HCT116 (cell line): ENCODE measurements around the gene TFDP3. TPM values are rescaled to one million over a fixed set of nuclear protein-coding genes. Genes with fewer than 3 reads are reported as not detected.

ENCODE experiments used
- ATAC-seq: fragments of 200-7000 bp; cut with Tn5 transposase; 2 replicates; pipeline ENCODE4 v1.9.1; 2020; ENCODE audit warnings: mild to moderate bottlenecking, moderate library complexity
- BruUV-seq: library from RNA; stranded (reverse); fragments of 400-500 nt; replicated peaks from 2 replicates; lab custom pipeline; 2021; lab: Mats Ljungman, UMichigan
- CTCF ChIA-PET: fragments of 300-600 bp; sonication (Branson Sonifier 250); formaldehyde crosslinking; loops from one replicate; lab custom pipeline; 2021; ENCODE audit warnings: antibody characterized with exemption; lab: Charles Lee
- POLR2A ChIA-PET: fragments of 300-600, 350-600 bp; sonication (Branson Sonifier 250); formaldehyde crosslinking; loops from one replicate; lab custom pipeline; 2021; ENCODE audit warnings: antibody characterized with exemption; lab: Charles Lee
- RAD21 ChIA-PET, 2 experiments: fragments of 300-600 bp; sonication (Branson Sonifier 250); formaldehyde crosslinking; loops; one replicate each; lab custom pipeline; 2023; ENCODE audit warnings: low total read pairs in 2 of 2; ENCODE audit not compliant: uncharacterized antibody in 2 of 2, unreplicated experiment in 2 of 2, low non-redundant PET in 1 of 2; lab: Charles Lee
- DNase-seq: peaks from one replicate; pipeline ENCODE4 v3.0.0-alpha.2; 2010; ENCODE audit warnings: low read depth, low spot score
- H2AFZ ChIP-seq: fragments of 200-600 bp; shearing (Covaris generic), sonication (generic); 2 replicates; pipeline ENCODE4 v1.6.1; 2017; ENCODE audit warnings: low read depth, mixed run types, mixed read lengths, antibody characterized with exemption, low read length; ENCODE audit not compliant: poor library complexity, severe bottlenecking
- H3K27ac ChIP-seq: 2 replicates; pipeline ENCODE4 v1.5.1; 2012; ENCODE audit warnings: low read depth, low read length
- H3K27me3 ChIP-seq: fragments of 200-600 bp; sonication (generic); 2 replicates; pipeline ENCODE4 v1.6.1; 2016; ENCODE audit warnings: mixed run types, low read length, mixed read lengths; ENCODE audit not compliant: insufficient read depth
- H3K36me3 ChIP-seq, 2 experiments: fragments of 200-500 bp in 1 of 2; fragments of 200-600 bp in 1 of 2; sonication (Bioruptor generic) in 1 of 2; sonication (generic) in 1 of 2; 2 replicates each; pipeline versions ENCODE4 v1.5.1 to v1.6.1; 2014 to 2016; ENCODE audit warnings: low read length in 2 of 2, inconsistent platforms in 1 of 2, mixed read lengths in 1 of 2, mixed run types in 1 of 2; ENCODE audit not compliant: insufficient read depth in 2 of 2, control insufficient read depth in 1 of 2
- H3K4me1 ChIP-seq, 2 experiments: fragments of 200-600 bp in 1 of 2; sonication (generic) in 1 of 2; 2 replicates each; pipeline versions ENCODE4 v1.5.1 to v1.6.1; 2012 to 2017; ENCODE audit warnings: low read length in 2 of 2, inconsistent platforms in 1 of 2, mild to moderate bottlenecking in 1 of 2, mixed read lengths in 1 of 2, mixed run types in 1 of 2, moderate library complexity in 1 of 2; ENCODE audit not compliant: insufficient read depth in 2 of 2, control insufficient read depth in 1 of 2
- H3K4me2 ChIP-seq: fragments of 200-600 bp; sonication (generic); 2 replicates; pipeline ENCODE4 v1.6.1; 2017; ENCODE audit warnings: mixed run types, low read length, mixed read lengths
- H3K4me3 ChIP-seq, 2 experiments: fragments of 200-600 bp in 1 of 2; sonication (generic) in 1 of 2; replicated peaks in 1 of 2; 2 replicates each; pipeline ENCODE4 v1.5.1; 2011 to 2016; ENCODE audit warnings: low read length in 2 of 2, control low read depth in 1 of 2, low read depth in 1 of 2, mild to moderate bottlenecking in 1 of 2, mixed read lengths in 1 of 2, mixed run types in 1 of 2
- H3K79me2 ChIP-seq: fragments of 200-600 bp; sonication (generic); 2 replicates; pipeline ENCODE4 v1.6.1; 2017; ENCODE audit warnings: mild to moderate bottlenecking, mixed run types, low read length, moderate library complexity, mixed read lengths; ENCODE audit not compliant: insufficient read depth
- H3K9ac ChIP-seq: fragments of 200-600 bp; sonication (generic); 2 replicates; pipeline ENCODE4 v1.6.1; 2016; ENCODE audit warnings: low read length, mixed read lengths
- H3K9me2 ChIP-seq: fragments of 200-600 bp; sonication (generic), shearing (Covaris generic); 2 replicates; pipeline ENCODE4 v1.6.1; 2017; ENCODE audit warnings: mixed run types, mild to moderate bottlenecking, moderate library complexity; ENCODE audit not compliant: insufficient read depth
- H3K9me3 ChIP-seq, 2 experiments: fragments of 200-500 bp in 1 of 2; fragments of 200-600 bp in 1 of 2; sonication (Bioruptor generic) in 1 of 2; sonication (generic) in 1 of 2; 2 replicates each; pipeline ENCODE4 v1.6.1; 2014 to 2017; ENCODE audit warnings: low read length in 2 of 2, mixed read lengths in 2 of 2, inconsistent platforms in 1 of 2, low read depth in 1 of 2, mild to moderate bottlenecking in 1 of 2, mixed run types in 1 of 2, moderate library complexity in 1 of 2; ENCODE audit not compliant: control insufficient read depth in 1 of 2, insufficient read depth in 1 of 2
- H4K20me1 ChIP-seq: fragments of 200-600 bp; sonication (generic), shearing (Covaris generic); 2 replicates; pipeline ENCODE4 v1.6.1; 2017; ENCODE audit warnings: mixed run types, mild to moderate bottlenecking, moderate library complexity; ENCODE audit not compliant: insufficient read depth
- EZH2 ChIP-seq: fragments of 200-600 bp; sonication (generic); IDR thresholded peaks from 2 replicates; pipeline ENCODE4 v1.6.1; 2017; ENCODE audit warnings: antibody characterized with exemption, mixed run types
- JUND ChIP-seq: IDR thresholded peaks from 2 replicates; pipeline ENCODE4 v1.6.1; 2012
- POLR2A ChIP-seq: IDR thresholded peaks from 2 replicates; pipeline ENCODE4 v1.7.0; 2011; ENCODE audit warnings: borderline replicate concordance; ENCODE audit not compliant: insufficient read depth, insufficient read length; ENCODE audit errors: extremely low read depth
- RAD21 ChIP-seq: IDR thresholded peaks from 2 replicates; pipeline ENCODE4 v1.6.1; 2012; ENCODE audit warnings: low read depth, mild to moderate bottlenecking
- YY1 ChIP-seq: IDR thresholded peaks from 2 replicates; pipeline ENCODE4 v1.6.1; 2011; ENCODE audit warnings: low read length, low read depth, moderate library complexity, mild to moderate bottlenecking; ENCODE audit not compliant: insufficient replicate concordance; ENCODE audit errors: extremely low read depth
- ZFX ChIP-seq: fragments of 450-650 bp; IDR thresholded peaks from 2 replicates; pipeline ENCODE4 v1.6.1; 2017
- intact Hi-C: fragments of 100-400 bp; cut with micrococcal nuclease; formaldehyde crosslinking; loops from 2 replicates; pipeline ENCODE4 v1.10.0; 2022
- total RNA-seq: library from RNA; stranded (reverse); gene quantifications from one replicate; pipeline ENCODE4 v1.2.1, GENCODE V29; 2021; ENCODE audit not compliant: unreplicated experiment

The TFDP3 gene
- total RNA-seq, 1 experiment from 2014 or later: not detected

DNA sequence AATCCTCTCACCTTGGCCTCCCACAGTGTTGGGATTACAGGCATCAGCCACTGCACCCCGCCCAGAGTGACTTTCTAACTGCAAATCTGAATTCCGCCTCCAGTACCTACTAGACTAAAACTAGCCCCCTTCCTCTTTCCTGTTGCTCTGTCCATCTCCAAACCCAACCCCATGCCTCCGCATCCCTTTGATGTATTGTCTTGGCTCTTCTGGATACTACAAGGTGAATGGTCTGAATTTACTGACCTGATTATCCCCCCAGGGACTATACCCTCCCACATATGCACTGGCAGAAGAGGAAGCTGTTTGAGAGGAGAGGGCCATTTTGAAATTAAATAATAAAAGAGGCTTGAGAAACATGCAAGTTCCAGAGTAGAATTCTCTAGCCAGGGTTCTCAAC is 17.7 kb upstream of the TFDP3 start:
- CTCF ChIA-PET: no interaction called here
- H3K27ac ChIP-seq: no peak overlapping the region
- no peak overlapping the region for H2AFZ ChIP-seq
- no peak overlapping the region for H3K4me3 ChIP-seq
- RAD21 ChIA-PET: no interaction called here
- no peaks in the 10 kb centered on the region for H3K36me3 ChIP-seq
- H4K20me1 ChIP-seq: no peaks in the 10 kb centered on the region
- no peak overlapping the region for H3K4me2 ChIP-seq
- no peak for ATAC-seq
- BruUV-seq: no TSS peak
- no peak for DNase-seq
- no peaks in the 10 kb centered on the region for H3K27me3 ChIP-seq
- TF ChIP-seq JUND (no peak), YY1 (no peak), ZFX (no peak), POLR2A (no peak)
- no peaks in the 10 kb centered on the region for H3K4me1 ChIP-seq
- POLR2A ChIA-PET: no interaction called here
- H3K79me2 ChIP-seq: no peaks in the 10 kb centered on the region
- H3K9me3 ChIP-seq: no peaks in the 10 kb centered on the region
- no peak overlapping the region for H3K9ac ChIP-seq
- intact Hi-C loops: no loop called here
- no peaks in the 10 kb centered on the region for H3K9me2 ChIP-seq

DNA sequence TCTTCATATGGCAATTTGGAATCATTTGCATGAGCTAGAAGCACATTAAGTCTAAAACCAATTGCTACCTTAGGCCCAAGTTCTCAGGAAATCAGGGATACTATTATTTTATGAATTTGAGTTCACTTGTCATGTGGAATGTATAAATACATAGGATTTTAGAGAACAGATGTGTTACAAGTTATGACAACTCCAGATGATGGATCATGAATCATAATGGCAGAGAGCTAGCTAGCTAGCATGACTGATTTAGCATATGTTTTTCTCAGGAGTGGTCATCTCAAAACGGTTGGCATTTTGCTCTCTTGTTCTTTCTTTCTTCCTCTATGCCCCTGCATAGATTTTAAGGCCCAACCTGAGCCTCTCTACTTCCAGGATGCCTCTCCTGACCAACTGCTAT is 14.2 kb upstream of the TFDP3 start:
- ATAC-seq (no peak), DNase-seq (no peak)
- Histone ChIP-seq H3K4me3 (no peak overlapping the region), H3K36me3 (no peaks in the 10 kb centered on the region), H2AFZ (no peak overlapping the region), H3K9me3 (no peaks in the 10 kb centered on the region), H3K79me2 (no peaks in the 10 kb centered on the region), H3K27me3 (no peaks in the 10 kb centered on the region), H3K27ac (no peak overlapping the region), H3K9me2 (no peaks in the 10 kb centered on the region), H3K4me1 (peaks cover 4 to 15% of the 10 kb centered on the region in 2 experiments; a peak in 3 of 4 replicates), H4K20me1 (no peaks in the 10 kb centered on the region), H3K9ac (no peak overlapping the region), H3K4me2 (no peak overlapping the region)
- RAD21 ChIA-PET: no interaction called here
- CTCF ChIA-PET: no interaction called here
- no TSS peak for BruUV-seq
- intact Hi-C loops: no loop called here
- no peak for TF ChIP-seq RAD21
- TF ChIP-seq EZH2: no peak
- POLR2A ChIA-PET: no interaction called here
